ENCODE results near the gene ARF6.

DNA sequence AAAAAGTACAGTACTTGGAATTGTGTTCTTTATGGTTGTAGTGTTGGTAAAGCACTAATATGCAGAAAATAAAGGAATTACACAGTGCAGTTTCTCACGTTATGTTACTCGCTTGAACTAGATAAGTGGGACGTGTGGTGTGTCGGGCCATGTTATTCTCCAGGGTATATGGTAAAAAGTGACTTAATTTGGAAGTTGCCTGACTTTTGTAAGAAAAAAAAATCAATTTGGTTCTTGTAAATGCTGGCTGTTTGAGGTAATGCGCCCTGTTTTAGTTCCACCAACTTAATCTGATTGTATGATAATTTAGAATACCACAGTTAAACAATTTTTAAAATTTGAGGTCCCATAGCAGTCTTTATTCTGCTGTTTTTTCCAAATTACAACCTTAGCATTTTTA is 4.1 kb downstream of the ARF6 start:
- no peak for TF ChIP-seq POLR2A (IDR thresholded peaks at IDR 0.05; ENCODE audit: low read length)
- no peak for TF ChIP-seq GATA1 (IDR thresholded peaks at IDR 0.05; ENCODE audit: low read depth, low read length)

Measured in erythroblast (primary cell).